Left ventricle myocardium inferior (tissue), 1 donor: ENCODE data around the gene PPP2R2B. TPM values are rescaled to one million over a fixed set of nuclear protein-coding genes. Genes with fewer than 3 reads are reported as not detected.

Source experiments
- DNase-seq: peaks from one replicate; pipeline ENCODE4 v3.0.0-alpha.2; 2020
- H3K27ac ChIP-seq: fragments of 200-600 bp; replicated peaks from 2 replicates; pipeline ENCODE4 v1.8.0; 2021
- H3K27me3 ChIP-seq: fragments of 200-600 bp; 2 replicates; pipeline ENCODE4 v1.8.0; 2021; ENCODE audit warnings: low read depth
- H3K36me3 ChIP-seq: fragments of 200-600 bp; 2 replicates; pipeline ENCODE4 v1.8.0; 2021
- H3K4me1 ChIP-seq: fragments of 200-600 bp; 2 replicates; pipeline ENCODE4 v1.8.0; 2021
- H3K4me3 ChIP-seq: fragments of 200-600 bp; 2 replicates; pipeline ENCODE4 v1.8.0; 2021; ENCODE audit warnings: mild to moderate bottlenecking, moderate library complexity
- H3K9me3 ChIP-seq: fragments of 200-600 bp; replicated peaks from 2 replicates; pipeline ENCODE4 v1.8.0; 2021
- CTCF ChIP-seq: fragments of 200-600 bp; IDR thresholded peaks from 2 replicates; pipeline ENCODE4 v1.8.0; 2021; ENCODE audit warnings: antibody characterized with exemption, mild to moderate bottlenecking, borderline replicate concordance
- intact Hi-C: fragments of 100-400 bp; cut with micrococcal nuclease; formaldehyde crosslinking; loops from one replicate; pipeline ENCODE4 v1.11.0; 2022
- total RNA-seq: library from RNA; stranded (reverse); fragmentation: NEBNext Ultra II Directional; extraction: Animal tissue kit (Norgen Biotek cat#: 25700); gene quantifications from one replicate; pipeline ENCODE4 v1.2.1, GENCODE V29; 2021
- donor health status: DM: no; HTN: yes; CAD: no; lungs with severe emphysema.

Gene PPP2R2B
- total RNA-seq, 1 donor from 2014 or later = 0.11 TPM

DNA sequence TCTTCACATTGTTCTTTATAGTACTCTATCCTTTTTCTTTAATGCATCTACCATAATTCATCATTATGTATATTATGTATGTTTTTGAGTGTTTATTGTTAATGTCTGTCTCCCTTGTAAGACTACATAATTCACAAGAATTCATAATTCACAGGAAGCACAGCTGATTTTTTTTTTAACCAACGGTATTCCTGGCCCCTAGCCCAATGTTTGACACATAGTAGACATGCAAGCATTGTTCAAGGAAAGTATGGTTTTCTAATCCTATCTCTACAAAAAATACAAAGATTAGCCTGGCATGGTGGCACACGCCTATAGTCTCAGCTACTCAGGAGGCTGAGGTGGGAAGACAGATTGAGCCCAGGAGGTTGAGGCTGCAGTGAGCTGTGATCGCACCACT is 160.6 kb downstream of the PPP2R2B start:
- DNase-seq = no peak
- peaks cover 20% of the 10 kb centered on the region for H3K27me3 ChIP-seq
- H3K4me3 ChIP-seq = no peak overlapping the region
- no peaks in the 10 kb centered on the region for H3K36me3 ChIP-seq
- H3K27ac ChIP-seq = no peak overlapping the region
- no peaks in the 10 kb centered on the region for H3K4me1 ChIP-seq
- no peak for TF ChIP-seq CTCF
- no peaks in the 10 kb centered on the region for H3K9me3 ChIP-seq
- intact Hi-C loops = no loop called here

DNA sequence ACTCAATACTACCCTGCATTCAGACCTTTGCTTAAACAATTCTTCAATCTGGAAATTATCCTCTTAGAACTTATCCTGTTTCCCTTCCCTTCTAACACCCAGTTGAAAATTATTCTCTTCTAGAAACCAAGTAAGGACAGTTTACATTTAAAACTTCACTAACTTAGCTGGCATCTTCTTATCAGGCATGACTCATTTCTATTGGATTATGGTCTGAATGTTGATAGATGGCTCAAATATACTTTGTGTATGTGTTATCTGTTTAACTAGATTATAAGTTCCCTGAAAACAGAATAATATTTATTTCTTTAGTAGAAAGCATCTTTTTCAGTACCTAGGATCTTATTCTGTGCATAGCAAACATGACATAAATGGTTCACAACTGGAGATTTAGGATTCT is 161.9 kb downstream of the PPP2R2B start:
- Histone ChIP-seq H3K27ac (no peak overlapping the region), H3K36me3 (no peaks in the 10 kb centered on the region), H3K27me3 (peaks cover 20% of the 10 kb centered on the region), H3K4me1 (no peaks in the 10 kb centered on the region), H3K9me3 (no peaks in the 10 kb centered on the region), H3K4me3 (no peak overlapping the region)
- no peak for TF ChIP-seq CTCF
- intact Hi-C loops = no loop called here
- no peak for DNase-seq

- no peak for TF ChIP-seq CTCF
- peaks cover 7% of the 10 kb centered on the region for H3K9me3 ChIP-seq
- no peaks in the 10 kb centered on the region for H3K36me3 ChIP-seq
- H3K27ac ChIP-seq = no peak overlapping the region
- no peaks in the 10 kb centered on the region for H3K4me1 ChIP-seq
- no peaks in the 10 kb centered on the region for H3K27me3 ChIP-seq
- intact Hi-C loops = no loop called here
- no peak for DNase-seq
- no peak overlapping the region for H3K4me3 ChIP-seq
Observed at GRCh38 chr5:146710348-146710747, 168.2 kb downstream of the PPP2R2B start.

DNA sequence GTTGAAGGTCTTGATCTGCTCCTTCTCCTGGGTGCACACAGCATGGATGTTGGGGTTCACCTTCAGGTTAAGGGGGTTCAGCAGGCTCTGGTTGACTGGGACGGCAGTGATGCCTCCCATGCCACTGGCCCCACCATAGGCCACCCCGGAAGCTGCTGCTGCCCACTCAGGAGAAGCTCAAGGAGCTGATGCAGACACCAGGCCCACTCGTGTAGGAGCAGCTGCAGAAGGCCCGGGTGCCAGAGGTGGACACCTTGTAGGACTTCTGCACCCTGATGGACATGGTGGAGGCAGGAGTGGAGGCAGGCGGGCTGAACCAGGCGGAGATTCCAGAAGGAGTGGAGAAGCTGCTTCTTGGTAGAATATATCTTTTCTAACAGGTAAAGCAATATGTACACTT is 171.2 kb downstream of the PPP2R2B start:
- Histone ChIP-seq H3K27me3 (no peaks in the 10 kb centered on the region), H3K36me3 (no peaks in the 10 kb centered on the region), H3K9me3 (peaks cover 7% of the 10 kb centered on the region), H3K27ac (no peak overlapping the region), H3K4me3 (no peak overlapping the region), H3K4me1 (no peaks in the 10 kb centered on the region)
- no peak for DNase-seq
- intact Hi-C loops = no loop called here
- TF ChIP-seq CTCF = no peak

- H3K36me3 ChIP-seq = no peaks in the 10 kb centered on the region
- no peak for TF ChIP-seq CTCF
- intact Hi-C loops = no loop called here
- no peaks in the 10 kb centered on the region for H3K4me1 ChIP-seq
- no peak for DNase-seq
- H3K27me3 ChIP-seq = no peaks in the 10 kb centered on the region
- H3K9me3 ChIP-seq = peaks cover 7% of the 10 kb centered on the region
- no peak overlapping the region for H3K4me3 ChIP-seq
- H3K27ac ChIP-seq = no peak overlapping the region
Observed at GRCh38 chr5:146706321-146706972, 172.1 kb downstream of the PPP2R2B start.
